WERI-Rb-1 (cell line): ENCODE data around the gene C1orf105.

Experiments
- DNase-seq: peaks from one replicate; pipeline ENCODE4 v3.0.0-alpha.2; 2020
- H3K27ac ChIP-seq: fragments of 250-450 bp; sonication (Bioruptor Pico); 2 replicates; pipeline ENCODE4 v1.5.1; 2020; ENCODE audit warnings: mild to moderate bottlenecking, moderate library complexity
- H3K27me3 ChIP-seq: fragments of 250-450 bp; sonication (Bioruptor Pico); 2 replicates; pipeline ENCODE4 v1.5.1; 2021; ENCODE audit warnings: mild to moderate bottlenecking, low read depth, moderate library complexity; ENCODE audit not compliant: insufficient read depth, severe bottlenecking
- H3K36me3 ChIP-seq: fragments of 250-450 bp; sonication (Bioruptor Pico); 2 replicates; pipeline ENCODE4 v1.5.1; 2020; ENCODE audit warnings: mild to moderate bottlenecking, moderate library complexity
- H3K4me3 ChIP-seq: 2 replicates; pipeline ENCODE4 v1.5.1; 2011; ENCODE audit warnings: low read depth, mild to moderate bottlenecking, control low read depth, low read length
- H3K9me3 ChIP-seq: fragments of 250-450 bp; sonication (Bioruptor Pico); 2 replicates; pipeline ENCODE4 v1.5.1; 2021; ENCODE audit warnings: mild to moderate bottlenecking, moderate library complexity; ENCODE audit not compliant: severe bottlenecking
- CTCF ChIP-seq: IDR thresholded peaks from 2 replicates; pipeline ENCODE4 v1.5.1; 2011; ENCODE audit warnings: low read depth, mild to moderate bottlenecking, control low read depth, inconsistent platforms, low read length

The C1orf105 gene

GRCh38 chr1:172507741-172508140, 87.3 kb downstream of the C1orf105 start:
- Histone ChIP-seq H3K9me3 (peaks cover 3% of the 10 kb centered on the region), H3K36me3 (no peaks in the 10 kb centered on the region), H3K27me3 (peaks cover 69% of the 10 kb centered on the region), H3K27ac (no peak overlapping the region), H3K4me3 (no peak overlapping the region)
- DNase-seq, result no peak
- TF ChIP-seq CTCF, result no peak

- peaks cover 3% of the 10 kb centered on the region for H3K9me3 ChIP-seq
- DNase-seq, result no peak
- H3K4me3 ChIP-seq, result no peak overlapping the region
- no peaks in the 10 kb centered on the region for H3K36me3 ChIP-seq
- H3K27ac ChIP-seq, result no peak overlapping the region
- no peak for TF ChIP-seq CTCF
- peaks cover 79% of the 10 kb centered on the region for H3K27me3 ChIP-seq
Observed at GRCh38 chr1:172510479-172510878, 90.0 kb downstream of the C1orf105 start.

- Histone ChIP-seq H3K27ac (no peak overlapping the region), H3K4me3 (no peak overlapping the region), H3K9me3 (no peaks in the 10 kb centered on the region), H3K27me3 (peaks cover 63% of the 10 kb centered on the region), H3K36me3 (no peaks in the 10 kb centered on the region)
- no peak for TF ChIP-seq CTCF
- no peak for DNase-seq
Observed at GRCh38 chr1:172512591-172512990, 92.1 kb downstream of the C1orf105 start.

GRCh38 chr1:172513479-172513878, 93.0 kb downstream of the C1orf105 start:
- no peak for TF ChIP-seq CTCF
- Histone ChIP-seq H3K27ac (no peak overlapping the region), H3K36me3 (no peaks in the 10 kb centered on the region), H3K4me3 (no peak overlapping the region), H3K9me3 (no peaks in the 10 kb centered on the region), H3K27me3 (peaks cover 57% of the 10 kb centered on the region)
- no peak for DNase-seq

DNA sequence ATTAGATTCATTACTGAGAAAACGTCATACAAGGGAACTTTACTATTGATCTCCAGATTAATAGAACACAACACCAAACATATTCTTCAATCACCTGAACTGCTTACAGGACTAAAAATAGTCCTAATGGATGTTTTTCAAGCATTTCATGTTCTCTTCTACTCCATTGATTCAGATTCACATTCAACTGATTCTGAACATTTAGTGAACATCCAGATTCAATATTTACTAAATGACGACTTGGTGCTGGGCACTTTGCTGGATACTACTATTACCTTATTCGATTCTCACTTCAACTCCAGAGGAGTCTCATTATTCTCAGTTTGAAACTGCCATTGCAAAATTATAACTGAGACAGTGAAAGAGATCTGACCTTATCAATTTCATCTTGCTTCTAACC, 93.6 kb downstream of the C1orf105 start:
- TF ChIP-seq CTCF, result no peak
- no peaks in the 10 kb centered on the region for H3K36me3 ChIP-seq
- H3K9me3 ChIP-seq, result no peaks in the 10 kb centered on the region

DNA sequence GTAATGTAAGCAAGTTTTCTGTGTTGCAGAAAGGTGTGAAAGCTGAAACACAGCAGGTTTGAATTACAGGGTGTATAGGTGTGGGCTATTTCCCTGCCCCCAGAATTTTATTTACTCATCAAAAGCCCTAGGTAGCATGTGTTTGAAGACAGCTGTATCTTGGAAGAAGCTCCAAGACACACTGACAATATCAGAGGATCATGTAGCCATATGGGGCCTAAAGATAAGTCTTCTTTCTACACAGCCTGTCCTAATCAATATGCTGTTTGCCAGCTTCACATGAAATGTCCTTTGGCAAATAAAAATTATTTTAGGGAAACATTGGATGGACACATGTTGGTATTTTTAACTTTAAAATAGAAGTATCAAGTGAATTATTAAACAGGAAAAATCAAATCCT, 95.0 kb downstream of the C1orf105 start:
- Histone ChIP-seq H3K36me3 (no peaks in the 10 kb centered on the region), H3K27me3 (peaks cover 46% of the 10 kb centered on the region), H3K9me3 (no peaks in the 10 kb centered on the region), H3K27ac (no peak overlapping the region), H3K4me3 (no peak overlapping the region)
- no peak for DNase-seq
- no peak for TF ChIP-seq CTCF

More for the DNA sequence above, 93.6 kb downstream of the C1orf105 start:
- no peak overlapping the region for H3K4me3 ChIP-seq
- no peak for DNase-seq
- H3K27me3 ChIP-seq, result peaks cover 56% of the 10 kb centered on the region
- H3K27ac ChIP-seq, result no peak overlapping the region
